OCI-LY3 (cell line): ENCODE measurements around the gene VPS72.

Experiments used
- EZH2phosphoT487 ChIP-seq: fragments of 200-600 bp; shearing (Covaris generic); IDR thresholded peaks from 2 replicates; pipeline ENCODE4 v1.6.1; 2018; ENCODE audit warnings: antibody characterized with exemption, mixed run types, low read depth
- TF ChIP-seq, protein P1 (sequence below): fragments of 200-600, 300-600 bp; sonication (generic); IDR thresholded peaks from 2 replicates; pipeline ENCODE4 v1.5.1; 2014; ENCODE audit warnings: antibody characterized with exemption, low read length, low read depth

DNA sequence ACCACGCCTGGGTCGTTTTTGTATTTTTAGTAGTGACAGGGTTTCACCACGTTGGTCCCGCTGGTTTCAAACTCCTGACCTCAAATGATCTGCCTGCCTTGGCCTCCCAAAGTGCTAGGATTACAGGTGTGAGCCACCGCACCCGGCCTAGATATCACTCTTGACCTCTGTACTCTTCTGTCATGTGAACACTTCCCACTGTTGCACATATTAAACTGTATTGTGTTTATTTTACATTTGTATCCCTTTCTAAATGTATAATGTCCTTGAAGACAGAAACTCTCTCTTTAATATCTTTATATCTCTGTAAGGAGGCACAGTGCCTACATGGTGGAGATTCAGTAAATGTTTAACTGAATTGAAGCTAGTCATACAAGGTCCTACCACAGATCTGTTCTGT, 45.2 kb upstream of the VPS72 start:
- TF ChIP-seq EZH2phosphoT487: no peak
- TF ChIP-seq, protein P1, sequence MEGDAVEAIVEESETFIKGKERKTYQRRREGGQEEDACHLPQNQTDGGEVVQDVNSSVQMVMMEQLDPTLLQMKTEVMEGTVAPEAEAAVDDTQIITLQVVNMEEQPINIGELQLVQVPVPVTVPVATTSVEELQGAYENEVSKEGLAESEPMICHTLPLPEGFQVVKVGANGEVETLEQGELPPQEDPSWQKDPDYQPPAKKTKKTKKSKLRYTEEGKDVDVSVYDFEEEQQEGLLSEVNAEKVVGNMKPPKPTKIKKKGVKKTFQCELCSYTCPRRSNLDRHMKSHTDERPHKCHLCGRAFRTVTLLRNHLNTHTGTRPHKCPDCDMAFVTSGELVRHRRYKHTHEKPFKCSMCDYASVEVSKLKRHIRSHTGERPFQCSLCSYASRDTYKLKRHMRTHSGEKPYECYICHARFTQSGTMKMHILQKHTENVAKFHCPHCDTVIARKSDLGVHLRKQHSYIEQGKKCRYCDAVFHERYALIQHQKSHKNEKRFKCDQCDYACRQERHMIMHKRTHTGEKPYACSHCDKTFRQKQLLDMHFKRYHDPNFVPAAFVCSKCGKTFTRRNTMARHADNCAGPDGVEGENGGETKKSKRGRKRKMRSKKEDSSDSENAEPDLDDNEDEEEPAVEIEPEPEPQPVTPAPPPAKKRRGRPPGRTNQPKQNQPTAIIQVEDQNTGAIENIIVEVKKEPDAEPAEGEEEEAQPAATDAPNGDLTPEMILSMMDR: no peak
